Mesothelial cell of epicardium (in vitro differentiated cells): ENCODE measurements around the gene CNNM4. TPM values are rescaled to one million over a fixed set of nuclear protein-coding genes. Genes with fewer than 3 reads are reported as not detected.
"Not testable (repeated sequence)": the region's sequence is repeated elsewhere in the genome, so short reads cannot be mapped to it uniquely, and the experiment has no call there.

Source experiments
- DNase-seq, 2 experiments: peaks; one replicate each; pipeline ENCODE4 v3.0.0; 2021; ENCODE audit warnings: low spot score in 2 of 2; ENCODE audit not compliant: unreplicated experiment in 2 of 2
- H3K27ac Mint-ChIP-seq: 2 replicates; pipeline ENCODE4 v1.8.0; 2021; ENCODE audit warnings: mixed read lengths
- H3K27me3 Mint-ChIP-seq: 2 replicates; pipeline ENCODE4 v1.8.0; 2021; ENCODE audit warnings: low read depth, mixed read lengths
- H3K36me3 Mint-ChIP-seq: 2 replicates; pipeline ENCODE4 v1.8.0; 2021; ENCODE audit warnings: mixed read lengths
- H3K4me1 Mint-ChIP-seq: 2 replicates; pipeline ENCODE4 v1.8.0; 2021; ENCODE audit warnings: mixed read lengths
- H3K4me3 Mint-ChIP-seq: 2 replicates; pipeline ENCODE4 v1.8.0; 2021; ENCODE audit warnings: mild to moderate bottlenecking, moderate library complexity, mixed read lengths
- H3K9me3 Mint-ChIP-seq: 2 replicates; pipeline ENCODE4 v1.8.0; 2021; ENCODE audit warnings: mixed read lengths
- total RNA-seq: library from RNA; stranded (reverse); gene quantifications from 3 replicates; pipeline ENCODE4 v1.2.1, GENCODE V29; 2021
- TF ChIP-seq, protein P1 (sequence below): fragments of 200-600 bp; sonication (generic); IDR thresholded peaks from one replicate; pipeline ENCODE4 v1.5.0; 2021; ENCODE audit warnings: antibody characterized with exemption; ENCODE audit not compliant: unreplicated experiment

The CNNM4 gene
- total RNA-seq, 1 donor from 2014 or later, result 20.0 TPM

GRCh38 chr2:96787411-96787810 lies 26.7 kb downstream of the CNNM4 start:
- no peaks in the 10 kb centered on the region for H3K9me3 Mint-ChIP-seq
- H3K36me3 Mint-ChIP-seq, result peaks cover 2% of the 10 kb centered on the region
- TF ChIP-seq, protein P1, sequence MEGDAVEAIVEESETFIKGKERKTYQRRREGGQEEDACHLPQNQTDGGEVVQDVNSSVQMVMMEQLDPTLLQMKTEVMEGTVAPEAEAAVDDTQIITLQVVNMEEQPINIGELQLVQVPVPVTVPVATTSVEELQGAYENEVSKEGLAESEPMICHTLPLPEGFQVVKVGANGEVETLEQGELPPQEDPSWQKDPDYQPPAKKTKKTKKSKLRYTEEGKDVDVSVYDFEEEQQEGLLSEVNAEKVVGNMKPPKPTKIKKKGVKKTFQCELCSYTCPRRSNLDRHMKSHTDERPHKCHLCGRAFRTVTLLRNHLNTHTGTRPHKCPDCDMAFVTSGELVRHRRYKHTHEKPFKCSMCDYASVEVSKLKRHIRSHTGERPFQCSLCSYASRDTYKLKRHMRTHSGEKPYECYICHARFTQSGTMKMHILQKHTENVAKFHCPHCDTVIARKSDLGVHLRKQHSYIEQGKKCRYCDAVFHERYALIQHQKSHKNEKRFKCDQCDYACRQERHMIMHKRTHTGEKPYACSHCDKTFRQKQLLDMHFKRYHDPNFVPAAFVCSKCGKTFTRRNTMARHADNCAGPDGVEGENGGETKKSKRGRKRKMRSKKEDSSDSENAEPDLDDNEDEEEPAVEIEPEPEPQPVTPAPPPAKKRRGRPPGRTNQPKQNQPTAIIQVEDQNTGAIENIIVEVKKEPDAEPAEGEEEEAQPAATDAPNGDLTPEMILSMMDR, result no peak
- H3K4me1 Mint-ChIP-seq, result no peaks in the 10 kb centered on the region
- no peak overlapping the region for H3K27ac Mint-ChIP-seq
- DNase-seq, result no peak
- no peak overlapping the region for H3K4me3 Mint-ChIP-seq
- no peaks in the 10 kb centered on the region for H3K27me3 Mint-ChIP-seq

DNA sequence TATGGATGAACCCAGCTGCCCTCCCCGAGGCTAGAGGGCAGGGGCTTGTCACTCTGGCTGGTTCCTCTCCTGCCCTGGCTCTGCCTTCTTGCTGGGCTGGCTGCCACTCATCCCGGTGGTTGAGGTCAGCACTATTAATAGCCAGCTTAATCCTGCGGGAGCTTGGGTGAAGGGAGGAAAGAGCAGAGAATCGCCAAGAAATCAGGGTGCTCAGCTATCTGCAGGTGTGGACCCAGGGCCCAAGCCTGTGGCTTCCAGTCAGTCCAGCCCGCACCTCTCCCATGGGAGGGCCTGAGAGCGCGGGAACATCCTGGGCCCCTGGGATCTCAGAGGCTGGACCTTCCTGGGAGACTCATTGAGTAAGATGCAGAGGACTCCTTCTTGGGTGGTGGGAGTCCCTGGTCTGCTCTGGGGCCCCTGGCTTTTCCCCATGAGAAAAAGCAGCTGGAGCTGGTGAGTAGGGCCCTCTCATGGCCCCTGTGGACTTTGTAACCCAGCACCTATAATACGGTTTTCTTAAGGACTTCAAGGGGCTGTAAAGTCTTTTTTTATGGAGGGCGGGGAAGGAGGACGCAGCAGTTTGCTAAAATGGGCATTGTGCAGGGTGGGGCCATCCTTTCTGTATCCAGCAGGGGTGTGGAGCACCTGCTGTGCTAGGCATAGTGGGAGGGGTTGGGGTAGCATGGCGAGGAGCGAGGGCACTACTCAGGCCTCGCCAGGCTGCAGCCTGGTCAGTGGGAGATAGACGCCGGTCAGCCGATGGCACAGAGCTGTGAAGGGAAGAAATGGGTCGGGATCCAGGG lies 27.9 kb downstream of the CNNM4 start:
- TF ChIP-seq, protein P1, result no peak
- DNase-seq, result no peak
- no peaks in the 10 kb centered on the region for H3K9me3 Mint-ChIP-seq
- no peaks in the 10 kb centered on the region for H3K27me3 Mint-ChIP-seq
- peaks cover 4% of the 10 kb centered on the region for H3K4me1 Mint-ChIP-seq
- H3K36me3 Mint-ChIP-seq, result peaks cover 2% of the 10 kb centered on the region
- no peak overlapping the region for H3K27ac Mint-ChIP-seq
- no peak overlapping the region for H3K4me3 Mint-ChIP-seq

DNA sequence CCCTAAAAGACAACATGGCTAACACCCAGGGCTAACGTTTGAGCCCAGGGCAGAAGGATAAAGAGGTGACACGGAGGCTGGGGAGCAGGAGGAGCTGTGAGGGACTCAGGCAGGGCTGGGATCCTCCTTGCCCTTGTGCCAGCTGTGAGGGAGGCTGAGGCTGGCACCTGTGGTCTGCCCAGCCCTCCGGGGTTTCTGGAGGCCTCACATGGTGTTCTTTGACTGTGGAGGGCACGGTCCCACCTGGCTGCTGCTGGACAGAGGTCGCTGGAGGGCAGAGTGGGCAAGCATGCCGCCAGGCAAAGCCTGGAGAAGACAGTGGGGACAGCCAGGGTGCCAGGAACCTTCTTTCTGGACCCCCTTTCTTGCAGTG lies 28.5 kb downstream of the CNNM4 start:
- H3K4me3 Mint-ChIP-seq, result no peak overlapping the region
- H3K9me3 Mint-ChIP-seq, result no peaks in the 10 kb centered on the region
- DNase-seq, result no peak
- H3K27me3 Mint-ChIP-seq, result no peaks in the 10 kb centered on the region
- TF ChIP-seq, protein P1, result no peak
- peaks cover 2% of the 10 kb centered on the region for H3K36me3 Mint-ChIP-seq
- no peak overlapping the region for H3K27ac Mint-ChIP-seq
- peaks cover 4% of the 10 kb centered on the region for H3K4me1 Mint-ChIP-seq

DNA sequence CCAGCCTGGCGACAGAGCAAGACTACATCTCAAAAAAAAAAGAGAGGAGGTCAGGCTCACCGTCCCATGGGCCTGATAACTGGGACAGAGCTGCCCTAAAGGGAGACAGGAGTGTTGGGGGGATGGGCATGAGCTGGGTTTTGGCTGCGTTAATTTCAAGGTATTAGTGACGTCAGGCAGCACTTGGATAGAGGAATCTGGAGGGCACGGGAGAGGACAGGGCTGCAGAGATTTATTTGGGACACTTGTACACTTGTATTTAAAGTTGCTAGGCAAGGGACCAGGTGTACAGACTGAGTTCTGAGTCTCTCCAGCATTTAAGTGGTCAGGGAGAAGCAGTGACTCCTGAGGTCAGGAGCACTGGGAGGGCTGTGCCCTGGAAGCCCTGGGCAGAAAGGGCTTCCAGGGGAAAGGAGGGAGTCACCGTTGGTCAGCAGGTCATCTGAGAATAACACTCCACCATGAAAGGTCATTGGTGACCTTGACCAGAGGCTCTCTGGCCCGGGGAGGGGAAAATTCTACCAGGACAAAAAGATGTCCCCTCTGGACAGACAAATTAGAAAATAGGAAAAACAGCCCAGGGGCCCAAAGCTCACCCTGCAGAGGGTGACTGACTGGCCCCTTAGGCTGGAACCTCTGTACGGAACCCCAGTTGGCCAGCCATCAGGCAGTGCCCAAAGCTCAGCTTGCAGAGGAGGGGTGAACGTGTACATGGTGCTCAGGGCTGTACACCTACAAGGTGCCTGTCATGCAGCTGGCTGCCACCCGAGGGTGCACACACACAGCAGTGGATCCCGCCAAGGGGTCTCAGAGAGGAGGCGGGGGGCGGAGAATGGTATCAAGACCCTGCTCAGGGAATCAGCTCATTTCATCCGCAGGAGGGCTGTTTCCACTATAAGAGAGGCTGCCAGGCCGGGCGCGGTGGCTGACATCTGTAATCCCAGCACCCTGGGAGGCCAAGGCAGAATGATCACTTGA lies 32.4 kb downstream of the CNNM4 start:
- H3K27ac Mint-ChIP-seq, result no peak overlapping the region
- H3K9me3 Mint-ChIP-seq, result no peaks in the 10 kb centered on the region
- peaks cover 4% of the 10 kb centered on the region for H3K4me1 Mint-ChIP-seq
- no peaks in the 10 kb centered on the region for H3K27me3 Mint-ChIP-seq
- no peak overlapping the region for H3K4me3 Mint-ChIP-seq
- no peak for DNase-seq
- H3K36me3 Mint-ChIP-seq, result peaks cover 2% of the 10 kb centered on the region
- TF ChIP-seq, protein P1, result no peak

GRCh38 chr2:96795076-96795475 lies 34.4 kb downstream of the CNNM4 start:
- TF ChIP-seq, protein P1, result no peak
- H3K9me3 Mint-ChIP-seq, result no peaks in the 10 kb centered on the region
- H3K27ac Mint-ChIP-seq, result no peak overlapping the region
- peaks cover 4% of the 10 kb centered on the region for H3K36me3 Mint-ChIP-seq
- no peaks in the 10 kb centered on the region for H3K27me3 Mint-ChIP-seq
- no peak for DNase-seq
- no peak overlapping the region for H3K4me3 Mint-ChIP-seq
- peaks cover 4% of the 10 kb centered on the region for H3K4me1 Mint-ChIP-seq

DNA sequence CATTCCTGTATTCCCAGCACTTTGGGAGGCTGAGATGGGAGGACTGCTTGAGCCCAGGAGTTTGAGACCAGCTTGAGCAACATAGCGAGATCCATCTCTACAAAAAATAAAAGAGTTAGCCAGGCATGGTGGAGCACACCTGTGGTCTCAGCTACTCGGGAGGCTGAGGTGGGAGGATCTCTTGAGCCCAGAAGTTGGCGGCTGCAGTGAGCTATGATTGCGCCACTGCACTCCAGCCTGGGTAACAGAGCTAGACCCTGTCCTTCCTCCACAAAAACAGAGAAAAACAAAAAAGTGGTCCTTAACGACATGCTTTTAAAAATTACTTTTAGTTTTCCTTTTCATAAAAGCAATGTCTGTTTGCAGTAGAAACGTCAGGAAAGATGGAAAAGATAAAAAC lies 35.8 kb downstream of the CNNM4 start:
- DNase-seq, H3K4me1 Mint-ChIP-seq, H3K4me3 Mint-ChIP-seq, H3K9me3 Mint-ChIP-seq, H3K27me3 Mint-ChIP-seq, H3K27ac Mint-ChIP-seq, H3K36me3 Mint-ChIP-seq: not testable (repeated sequence)
